Hematopoietic multipotent progenitor cell (in vitro differentiated cells): ENCODE results near the gene ATXN1. TPM values are rescaled to one million over a fixed set of nuclear protein-coding genes. Genes with fewer than 3 reads are reported as not detected.

Experiments
- DNase-seq, 3 donors: peaks; one replicate each; pipeline ENCODE4 v3.0.0-alpha.2; 2011 to 2015; ENCODE audit warnings: low read depth in 2 of 3, low spot score in 2 of 3
- total RNA-seq: library from RNA; depleted of rRNA; stranded (reverse); fragments of >200 nt; gene quantifications from one replicate; pipeline ENCODE4 v1.2.3, GENCODE V29; 2012

The ATXN1 gene
- total RNA-seq, 1 donor, result 52.0 TPM

GRCh38 chr6:16434885-16435284 is 326.4 kb downstream of the ATXN1 start:
- no peak for DNase-seq

GRCh38 chr6:16433338-16433890 is 327.8 kb downstream of the ATXN1 start:
- no peak for DNase-seq

- no peak for DNase-seq
Observed at GRCh38 chr6:16432075-16433032, 328.9 kb downstream of the ATXN1 start.

GRCh38 chr6:16431106-16431505 is 330.2 kb downstream of the ATXN1 start:
- DNase-seq, result no peak

DNA sequence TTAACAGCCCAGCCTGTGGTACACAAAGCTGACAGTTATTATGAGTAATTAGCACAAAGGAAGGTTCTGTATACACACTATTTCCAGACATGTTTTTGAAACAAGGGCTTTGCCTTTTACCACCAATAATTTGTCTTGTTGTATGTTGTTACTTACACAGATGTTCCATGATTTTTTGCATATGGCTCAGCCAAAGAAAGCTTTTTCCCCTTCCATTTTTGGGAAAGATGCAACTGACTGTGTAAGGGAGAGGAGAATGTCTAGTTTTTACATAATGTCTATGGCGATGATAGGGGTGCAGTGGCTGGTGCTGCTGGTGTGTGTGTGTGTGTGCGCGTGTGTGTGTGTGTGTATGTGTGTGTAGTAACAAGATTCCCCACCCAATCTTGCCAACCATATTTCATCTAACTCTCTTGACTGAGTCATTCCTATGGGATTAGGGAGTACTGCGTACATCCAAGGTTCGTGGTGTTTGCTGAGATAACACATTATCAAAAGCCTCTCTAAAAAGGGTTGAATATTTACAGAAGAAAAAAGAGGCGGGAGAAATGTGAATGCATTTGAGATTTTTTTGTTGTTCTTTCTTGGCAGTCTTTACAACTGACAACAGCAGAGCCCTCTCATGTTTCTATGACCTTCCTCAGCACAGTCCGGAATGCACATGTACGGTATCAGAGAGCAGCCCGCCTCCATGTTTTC is 330.7 kb downstream of the ATXN1 start:
- DNase-seq, result no peak

- DNase-seq, result no peak
Observed at GRCh38 chr6:16429669-16430068, 331.6 kb downstream of the ATXN1 start.

- DNase-seq, result no peak
Observed at GRCh38 chr6:16427124-16427523, 334.1 kb downstream of the ATXN1 start.

DNA sequence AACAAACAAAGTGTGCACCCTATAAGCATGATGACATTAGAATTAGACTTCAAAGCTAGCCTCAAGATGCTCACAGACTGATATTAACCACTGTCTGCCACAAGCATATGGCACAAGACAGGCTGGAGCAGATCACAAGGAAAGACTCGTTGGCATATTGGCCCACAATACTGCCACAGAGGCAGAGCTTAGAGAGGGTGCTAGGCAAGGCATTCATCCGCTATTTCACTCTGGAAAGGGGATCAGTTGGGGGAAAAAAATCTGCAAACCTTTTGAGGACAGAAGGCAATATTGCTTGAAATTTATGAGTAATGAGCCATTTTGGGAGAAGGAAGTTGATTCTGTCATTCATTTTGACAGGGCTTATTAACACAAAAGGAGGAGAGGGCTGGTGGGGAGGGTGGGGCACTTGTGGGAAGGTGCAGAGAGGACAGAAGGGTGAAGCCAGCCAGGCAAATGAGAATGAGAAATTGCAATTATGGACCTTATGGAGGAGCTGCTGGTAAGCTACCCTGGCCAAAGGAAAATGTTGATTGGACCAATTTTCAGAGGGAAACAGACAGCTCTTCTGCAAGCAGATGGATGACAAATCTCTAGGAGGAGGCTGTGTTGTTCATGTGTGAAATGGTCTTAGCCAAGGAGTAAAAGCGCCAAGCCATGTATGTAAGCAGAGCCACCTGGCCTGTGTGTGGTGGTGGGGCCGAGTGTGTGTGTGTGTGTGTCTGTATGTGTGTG is 335.2 kb downstream of the ATXN1 start:
- DNase-seq, result no peak

GRCh38 chr6:16421462-16421960 is 339.7 kb downstream of the ATXN1 start:
- no peak for DNase-seq

DNA sequence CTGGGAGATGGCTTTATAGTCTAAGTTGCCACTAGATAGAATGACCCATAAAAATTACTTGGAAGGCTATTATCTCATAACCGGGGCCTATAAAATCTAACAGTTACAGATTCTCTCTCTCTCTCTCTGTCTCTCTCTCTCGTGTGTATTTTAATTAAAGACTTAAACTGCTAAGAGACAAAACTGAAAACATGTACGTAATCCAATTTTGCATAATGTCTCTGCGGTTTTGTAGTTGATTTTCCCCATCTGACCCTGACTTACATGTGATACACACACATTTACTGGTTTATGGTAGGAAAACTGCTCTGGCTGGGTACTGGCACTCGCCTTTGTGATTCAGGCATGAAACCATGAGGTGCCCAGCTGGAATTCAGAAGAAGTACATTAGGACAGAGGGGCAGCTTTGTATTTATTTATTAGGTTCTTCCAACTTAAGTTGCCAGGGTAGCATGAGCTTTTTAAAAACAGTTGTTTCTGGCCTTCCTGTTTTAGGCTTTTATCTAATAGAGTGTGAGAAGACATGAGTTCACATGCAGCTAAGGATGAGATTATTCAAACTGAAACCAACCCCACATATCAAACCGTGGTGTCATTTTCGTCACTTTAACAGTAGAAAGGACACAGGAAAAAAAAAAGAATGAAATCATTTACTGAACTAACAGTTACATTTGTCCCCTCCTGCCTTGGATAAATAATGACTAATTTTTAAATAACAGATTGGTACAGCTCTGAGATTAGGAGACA is 340.4 kb downstream of the ATXN1 start:
- DNase-seq, result peak in 2 of 3 donors; percentile 17 to 57

DNA sequence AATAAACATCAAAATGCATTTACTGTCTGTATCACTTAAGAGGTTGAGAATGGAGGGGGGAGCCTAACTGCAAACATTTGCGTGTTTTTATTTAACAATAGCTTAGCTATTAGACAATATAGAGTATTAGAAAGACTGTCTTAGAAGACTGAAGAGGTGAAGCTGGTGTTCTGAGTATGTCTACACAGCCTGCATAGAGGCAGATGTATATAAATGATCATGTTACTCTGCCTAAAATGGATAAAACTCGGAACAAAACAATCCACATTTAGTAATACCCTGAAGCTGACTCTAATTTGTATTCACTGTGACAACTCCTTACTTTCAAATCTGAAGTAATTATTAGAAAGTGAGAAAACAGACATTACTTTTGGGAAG is 340.9 kb downstream of the ATXN1 start:
- DNase-seq, result no peak

DNA sequence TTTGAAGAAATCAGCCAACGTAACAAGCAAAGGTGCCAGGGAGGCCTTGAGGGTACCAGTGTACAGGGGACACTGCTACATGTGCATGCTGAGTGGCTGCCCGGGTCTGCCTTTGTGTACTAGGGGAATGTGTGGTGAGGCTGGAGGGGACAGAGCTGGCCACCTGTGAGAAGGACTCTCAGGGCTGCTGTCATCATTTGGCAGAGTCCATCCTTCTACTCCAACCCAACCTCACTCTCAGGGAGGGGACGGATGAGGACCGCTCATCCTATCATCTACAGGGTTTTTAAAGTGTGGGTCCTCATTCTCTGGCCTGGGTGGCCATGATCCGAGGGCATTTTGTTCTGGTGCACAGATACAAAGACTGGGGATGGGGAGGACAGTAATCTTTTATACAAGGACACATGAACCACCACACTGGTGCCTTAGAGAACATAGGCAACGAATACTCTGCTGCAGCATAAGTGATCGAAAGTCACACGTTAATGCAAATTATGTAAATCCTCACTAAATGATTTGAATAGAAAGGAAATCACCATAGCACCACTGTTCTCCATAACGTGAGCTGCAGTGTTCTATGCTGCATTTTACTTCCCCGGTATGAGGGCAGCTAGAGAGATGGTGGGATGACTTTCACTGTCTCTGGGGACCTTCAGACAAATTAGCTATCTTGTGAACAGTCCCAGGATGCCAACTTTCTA is 341.5 kb downstream of the ATXN1 start:
- no peak for DNase-seq

DNA sequence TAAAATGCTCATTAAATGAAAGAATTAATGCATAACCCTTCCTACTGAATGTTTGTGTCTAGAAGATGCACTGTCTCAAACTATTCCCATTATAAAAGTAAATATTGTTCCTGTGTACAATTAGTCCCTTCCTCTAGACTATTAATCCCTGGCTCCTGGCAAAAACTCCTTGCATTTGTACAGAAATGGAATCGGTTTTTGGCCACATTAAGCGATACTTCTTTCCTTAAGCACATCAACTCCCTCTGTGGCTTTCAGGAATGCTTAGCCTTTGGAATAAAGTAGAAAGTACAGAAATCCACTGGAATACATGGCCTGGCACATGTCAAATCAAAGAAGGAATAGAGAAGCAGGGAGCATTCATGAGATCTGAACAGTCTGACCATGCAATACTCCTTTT is 343.1 kb downstream of the ATXN1 start:
- DNase-seq, result no peak

DNA sequence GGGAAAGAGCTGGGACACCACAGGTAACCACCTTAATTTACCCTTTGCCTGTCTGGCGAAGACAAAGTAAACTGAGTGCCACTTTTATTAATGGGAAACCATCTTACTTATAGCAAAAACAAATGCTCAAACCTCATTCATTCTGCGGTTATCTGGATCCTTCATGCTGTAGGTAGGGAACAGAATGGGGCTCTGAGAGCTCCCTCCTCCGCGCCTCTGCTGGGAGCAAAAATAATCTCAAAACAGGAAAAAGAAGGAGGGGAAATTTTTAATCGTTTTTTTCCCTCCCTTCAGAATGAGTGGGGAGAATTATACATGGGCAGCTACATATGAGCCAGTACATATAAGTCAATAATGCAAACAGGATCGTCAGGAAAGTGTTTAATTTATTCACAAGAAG is 345.6 kb downstream of the ATXN1 start:
- no peak for DNase-seq

- no peak for DNase-seq
Observed at GRCh38 chr6:16414205-16414604, 347.1 kb downstream of the ATXN1 start.

GRCh38 chr6:16413399-16413798 is 347.9 kb downstream of the ATXN1 start:
- DNase-seq, result no peak

- DNase-seq, result no peak
Observed at GRCh38 chr6:16412982-16413381, 348.3 kb downstream of the ATXN1 start.

DNA sequence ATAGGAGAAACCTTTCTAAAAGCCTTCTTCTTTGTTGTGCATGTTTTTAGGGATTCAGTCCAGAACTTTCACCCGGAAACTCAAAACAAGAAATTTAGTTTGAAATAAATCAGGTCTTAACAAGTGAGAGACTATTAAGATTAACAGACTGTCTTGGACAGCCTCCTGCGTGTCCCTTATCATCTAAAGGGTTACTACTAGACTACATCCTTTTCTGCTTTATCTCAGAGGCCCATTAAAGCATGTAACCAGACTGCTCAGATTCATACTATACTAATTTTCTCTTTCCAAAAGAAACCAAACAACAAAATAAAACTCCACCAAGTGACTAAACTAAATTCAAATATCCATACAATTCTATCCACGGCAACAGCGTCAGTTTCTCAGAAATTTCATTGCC is 349.1 kb downstream of the ATXN1 start:
- DNase-seq, result no peak
